H9 (cell line): ENCODE results near the gene CDK10. TPM values are rescaled to one million over a fixed set of nuclear protein-coding genes. Genes with fewer than 3 reads are reported as not detected.

Experiments used
- DNase-seq: peaks from one replicate; pipeline ENCODE4 v3.0.0-alpha.2; 2017
- H2AFZ ChIP-seq: one replicate; pipeline ENCODE4 v1.6.1; 2013; ENCODE audit warnings: mild to moderate bottlenecking, low read length, control low read depth, moderate library complexity
- H2AK5ac ChIP-seq: 2 replicates; pipeline ENCODE4 v1.6.1; 2013; ENCODE audit warnings: low read length, control low read depth, mixed read lengths; ENCODE audit not compliant: insufficient read length
- H2BK120ac ChIP-seq: one replicate; pipeline ENCODE4 v1.6.1; 2013; ENCODE audit warnings: low read depth, mild to moderate bottlenecking, low read length, control low read depth, inconsistent platforms; ENCODE audit not compliant: poor library complexity, severe bottlenecking
- H2BK12ac ChIP-seq: 2 replicates; pipeline ENCODE4 v1.6.1; 2013; ENCODE audit warnings: low read length, control low read depth, mixed read lengths, low read depth; ENCODE audit not compliant: insufficient read length
- H2BK15ac ChIP-seq: 2 replicates; pipeline ENCODE4 v1.6.1; 2013; ENCODE audit warnings: low read depth, low read length, control low read depth
- H2BK20ac ChIP-seq: one replicate; pipeline ENCODE4 v1.6.1; 2013; ENCODE audit warnings: low read depth, mild to moderate bottlenecking, low read length, control low read depth, inconsistent platforms; ENCODE audit not compliant: poor library complexity, severe bottlenecking
- H2BK5ac ChIP-seq: 2 replicates; pipeline ENCODE4 v1.6.1; 2013; ENCODE audit warnings: low read length, control low read depth, mixed read lengths; ENCODE audit not compliant: insufficient read length
- H3K14ac ChIP-seq: 2 replicates; pipeline ENCODE4 v1.6.1; 2013; ENCODE audit warnings: low read length, control low read depth; ENCODE audit not compliant: insufficient read depth
- H3K18ac ChIP-seq: 2 replicates; pipeline ENCODE4 v1.6.1; 2013; ENCODE audit warnings: low read depth, mild to moderate bottlenecking, mixed read lengths, low read length, control low read depth; ENCODE audit not compliant: insufficient read length
- H3K23ac ChIP-seq: 2 replicates; pipeline ENCODE4 v1.6.1; 2013; ENCODE audit warnings: low read length, control low read depth, mixed read lengths, low read depth; ENCODE audit not compliant: insufficient read length
- H3K23me2 ChIP-seq: 2 replicates; pipeline ENCODE4 v1.6.1; 2013; ENCODE audit warnings: low read depth, mild to moderate bottlenecking, mixed read lengths, low read length, control low read depth; ENCODE audit not compliant: insufficient read length, poor library complexity, severe bottlenecking
- H3K27ac ChIP-seq: 2 replicates; pipeline ENCODE4 v1.5.1; 2013; ENCODE audit warnings: low read length, control low read depth, mixed read lengths, low read depth; ENCODE audit not compliant: insufficient read length
- H3K27me3 ChIP-seq: 2 replicates; pipeline ENCODE4 v1.6.1; 2013; ENCODE audit warnings: low read length, control low read depth, inconsistent platforms; ENCODE audit not compliant: insufficient read depth
- H3K4ac ChIP-seq: 2 replicates; pipeline ENCODE4 v1.6.1; 2013; ENCODE audit warnings: low read depth, mild to moderate bottlenecking, control low read depth, inconsistent platforms, low read length, moderate library complexity
- H3K4me1 ChIP-seq: 2 replicates; pipeline ENCODE4 v1.6.1; 2013; ENCODE audit warnings: low read length, control low read depth, inconsistent platforms; ENCODE audit not compliant: insufficient read depth
- H3K4me2 ChIP-seq: 2 replicates; pipeline ENCODE4 v1.6.1; 2013; ENCODE audit warnings: low read length, control low read depth, mixed read lengths; ENCODE audit not compliant: insufficient read length, insufficient read depth
- H3K56ac ChIP-seq: 2 replicates; pipeline ENCODE4 v1.6.1; 2013; ENCODE audit warnings: low read depth, mild to moderate bottlenecking, mixed read lengths, low read length, control low read depth; ENCODE audit not compliant: insufficient read length
- H3K79me1 ChIP-seq: 2 replicates; pipeline ENCODE4 v1.6.1; 2013; ENCODE audit warnings: low read depth, mild to moderate bottlenecking, moderate library complexity, low read length, control low read depth, inconsistent platforms; ENCODE audit not compliant: insufficient read depth, poor library complexity, severe bottlenecking
- H3K79me2 ChIP-seq: 2 replicates; pipeline ENCODE4 v1.6.1; 2013; ENCODE audit warnings: low read length, control low read depth, inconsistent platforms; ENCODE audit not compliant: insufficient read depth
- H3K9ac ChIP-seq: 2 replicates; pipeline ENCODE4 v1.6.1; 2013; ENCODE audit warnings: low read length, control low read depth, mixed read lengths; ENCODE audit not compliant: insufficient read length; ENCODE audit errors: extremely low read depth
- H3K9me3 ChIP-seq: one replicate; pipeline ENCODE4 v1.6.1; 2013; ENCODE audit warnings: low read depth, low read length, inconsistent platforms; ENCODE audit not compliant: control insufficient read depth
- H3T11ph ChIP-seq: one replicate; pipeline ENCODE4 v1.6.1; 2013; ENCODE audit warnings: mild to moderate bottlenecking, low read length, control low read depth, inconsistent platforms
- H4K20me1 ChIP-seq: one replicate; pipeline ENCODE4 v1.6.1; 2013; ENCODE audit not compliant: control insufficient read depth, insufficient read length, insufficient read depth
- H4K5ac ChIP-seq: 2 replicates; pipeline ENCODE4 v1.6.1; 2013; ENCODE audit warnings: low read depth, mild to moderate bottlenecking, mixed read lengths, low read length, control low read depth; ENCODE audit not compliant: insufficient read length
- H4K8ac ChIP-seq: replicated peaks from 2 replicates; pipeline ENCODE4 v1.6.1; 2013; ENCODE audit warnings: low read length, control low read depth, mixed read lengths, low read depth; ENCODE audit not compliant: insufficient read length
- H4K91ac ChIP-seq: 2 replicates; pipeline ENCODE4 v1.6.1; 2013; ENCODE audit warnings: low read depth, mild to moderate bottlenecking, moderate library complexity, mixed read lengths, low read length, control low read depth; ENCODE audit not compliant: insufficient read length
- H3K27ac Mint-ChIP-seq, 3 experiments: 2 replicates in 2 of 3; 3 replicates in 1 of 3; pipeline ENCODE4 v1.8.0; 2020 to 2021; ENCODE audit warnings: mixed read lengths in 3 of 3, mild to moderate bottlenecking in 1 of 3, moderate library complexity in 1 of 3
- H3K27me3 Mint-ChIP-seq: 2 replicates; pipeline ENCODE4 v1.8.0; 2021; ENCODE audit warnings: low read depth, mild to moderate bottlenecking, moderate library complexity, mixed read lengths
- H3K36me3 Mint-ChIP-seq, 3 experiments: 2 replicates in 2 of 3; 3 replicates in 1 of 3; pipeline ENCODE4 v1.8.0; 2020 to 2021; ENCODE audit warnings: low read depth in 3 of 3, mixed read lengths in 3 of 3; ENCODE audit not compliant: insufficient read depth in 1 of 3
- H3K4me1 Mint-ChIP-seq, 2 experiments: 2 replicates each; pipeline ENCODE4 v1.8.0; 2020; ENCODE audit warnings: mixed read lengths in 2 of 2
- H3K4me3 Mint-ChIP-seq, 2 experiments: 2 replicates in 1 of 2; 3 replicates in 1 of 2; pipeline ENCODE4 v1.8.0; 2020 to 2021; ENCODE audit warnings: mild to moderate bottlenecking in 2 of 2, mixed read lengths in 2 of 2, moderate library complexity in 1 of 2
- H3K9me3 Mint-ChIP-seq, 2 experiments: 2 replicates in 1 of 2; 3 replicates in 1 of 2; pipeline ENCODE4 v1.8.0; 2020; ENCODE audit warnings: mild to moderate bottlenecking in 2 of 2, mixed read lengths in 2 of 2, moderate library complexity in 1 of 2
- CTCF ChIP-seq: fragments of 200-600 bp; sonication (generic); conservative IDR thresholded peaks from 3 replicates; pipeline ENCODE4 v1.8.0; 2021; ENCODE audit warnings: antibody characterized with exemption, mild to moderate bottlenecking
- WGBS: extraction: QIAGEN DNeasy Blood & Tissue Kit; methylation state at CpG from one replicate; pipeline ENCODE4 v1.1.7; 2013; ENCODE audit warnings: missing lambda C conversion rate, low lambda C conversion rate, mixed read lengths; ENCODE audit not compliant: insufficient read length; ENCODE audit errors: extremely low coverage; 5-methylcytosine and 5-hydroxymethylcytosine counted together
- total RNA-seq: library from RNA; stranded (reverse); gene quantifications from 2 replicates; pipeline ENCODE4 v1.2.1, GENCODE V29; 2021

CDK10 gene
- total RNA-seq, 1 experiment from 2014 or later = 77.1 TPM

- H2AFZ ChIP-seq = no peak overlapping the region
- Mint-ChIP-seq H3K27ac (no peak overlapping the region; a peak in 1 of 7 replicates), H3K4me3 (no peak overlapping the region), H3K36me3 (peaks cover 36 to 72% (median 54%) of the 10 kb centered on the region in 3 experiments), H3K27me3 (peaks cover 2% of the 10 kb centered on the region; the same call in 1 of the 2 replicates), H3K9me3 (no peaks in the 10 kb centered on the region; a peak in 1 of 5 replicates), H3K4me1 (peaks cover 6 to 7% of the 10 kb centered on the region in 2 experiments)
- H2AK5ac ChIP-seq = no peak overlapping the region
- no peak for TF ChIP-seq CTCF
- H2BK15ac ChIP-seq = no peak overlapping the region
- no peak overlapping the region for H2BK12ac ChIP-seq
- no peak overlapping the region for H2BK120ac ChIP-seq
- WGBS = no CpG with 5 or more reads among the region's 13 CpGs
- H4K5ac ChIP-seq = no peak overlapping the region
- DNase-seq = no peak
- no peak overlapping the region for H3K18ac ChIP-seq
- H3K14ac ChIP-seq = no peak overlapping the region
- no peak overlapping the region for H3K9ac ChIP-seq
- no peak overlapping the region for H3K56ac ChIP-seq
- H3K4me2 ChIP-seq = no peak overlapping the region
- H3K79me1 ChIP-seq = no peaks in the 10 kb centered on the region
- H3K27ac ChIP-seq = no peak overlapping the region
- no peaks in the 10 kb centered on the region for H3K27me3 ChIP-seq
- H3K23me2 ChIP-seq = peaks cover 6% of the 10 kb centered on the region
- H3K4ac ChIP-seq = no peak overlapping the region
- no peak overlapping the region for H3T11ph ChIP-seq
- H3K23ac ChIP-seq = no peak overlapping the region
- H4K91ac ChIP-seq = no peak overlapping the region
- H3K9me3 ChIP-seq = no peaks in the 10 kb centered on the region
- no peak overlapping the region for H4K8ac ChIP-seq
- no peak overlapping the region for H2BK5ac ChIP-seq
- H3K79me2 ChIP-seq = no peaks in the 10 kb centered on the region
- H2BK20ac ChIP-seq = no peak overlapping the region
- H3K4me1 ChIP-seq = no peaks in the 10 kb centered on the region
- H4K20me1 ChIP-seq = no peaks in the 10 kb centered on the region
Measured at GRCh38 chr16:89691986-89692569, 5.6 kb downstream of the CDK10 start.
